NCI-H526 treated with DMSO at 0.1 percent for 48 hours (cell line): Measurements from ENCODE around the gene MTG1.
"Not testable (repeated sequence)": the region's sequence is repeated elsewhere in the genome, so short reads cannot be mapped to it uniquely, and the experiment has no call there.

Experiments used
- DNase-seq: peaks from one replicate; lab custom pipeline; 2025; lab: John Stamatoyannopoulos, UW

Gene MTG1

GRCh38 chr10:133400624-133401424, 6.9 kb downstream of the MTG1 start:
- no peak for DNase-seq

- no peak for DNase-seq
Observed at GRCh38 chr10:133401500-133401899, 7.5 kb downstream of the MTG1 start.

GRCh38 chr10:133401981-133402725, 8.2 kb downstream of the MTG1 start:
- DNase-seq: no peak

GRCh38 chr10:133403359-133403758, 9.4 kb downstream of the MTG1 start:
- DNase-seq: no peak

GRCh38 chr10:133403784-133404183, 9.8 kb downstream of the MTG1 start:
- no peak for DNase-seq

- no peak for DNase-seq
Observed at GRCh38 chr10:133405272-133405671, 11.3 kb downstream of the MTG1 start.

GRCh38 chr10:133405844-133406527, 12.0 kb downstream of the MTG1 start:
- DNase-seq: no peak

- no peak for DNase-seq
Observed at GRCh38 chr10:133411523-133412380, 17.8 kb downstream of the MTG1 start.

- no peak for DNase-seq
Observed at GRCh38 chr10:133412381-133412711, 18.4 kb downstream of the MTG1 start.

- DNase-seq: not testable (repeated sequence)
Observed at GRCh38 chr10:133414401-133414800, 20.4 kb downstream of the MTG1 start.

- DNase-seq: no peak
Observed at GRCh38 chr10:133415752-133416151, 21.8 kb downstream of the MTG1 start.

GRCh38 chr10:133418289-133418993, 24.5 kb downstream of the MTG1 start:
- no peak for DNase-seq

GRCh38 chr10:133419211-133419950, 25.4 kb downstream of the MTG1 start:
- DNase-seq: no peak

- DNase-seq: no peak
Observed at GRCh38 chr10:133420028-133420427, 26.1 kb downstream of the MTG1 start.

GRCh38 chr10:133420579-133420978, 26.6 kb downstream of the MTG1 start:
- no peak for DNase-seq

- DNase-seq: no peak
Observed at GRCh38 chr10:133421336-133422222, 27.6 kb downstream of the MTG1 start.

- no peak for DNase-seq
Observed at GRCh38 chr10:133422223-133422806, 28.4 kb downstream of the MTG1 start.

- DNase-seq: no peak
Observed at GRCh38 chr10:133422807-133423771, 29.1 kb downstream of the MTG1 start.
